H9 (cell line): ENCODE measurements around the gene SP140L. TPM values are rescaled to one million over a fixed set of nuclear protein-coding genes. Genes with fewer than 3 reads are reported as not detected.

Experiments
- DNase-seq: peaks from one replicate; pipeline ENCODE4 v3.0.0-alpha.2; 2017
- H2AFZ ChIP-seq: one replicate; pipeline ENCODE4 v1.6.1; 2013; ENCODE audit warnings: mild to moderate bottlenecking, low read length, control low read depth, moderate library complexity
- H2AK5ac ChIP-seq: 2 replicates; pipeline ENCODE4 v1.6.1; 2013; ENCODE audit warnings: low read length, control low read depth, mixed read lengths; ENCODE audit not compliant: insufficient read length
- H2BK120ac ChIP-seq: one replicate; pipeline ENCODE4 v1.6.1; 2013; ENCODE audit warnings: low read depth, mild to moderate bottlenecking, low read length, control low read depth, inconsistent platforms; ENCODE audit not compliant: poor library complexity, severe bottlenecking
- H2BK12ac ChIP-seq: 2 replicates; pipeline ENCODE4 v1.6.1; 2013; ENCODE audit warnings: low read length, control low read depth, mixed read lengths, low read depth; ENCODE audit not compliant: insufficient read length
- H2BK15ac ChIP-seq: 2 replicates; pipeline ENCODE4 v1.6.1; 2013; ENCODE audit warnings: low read depth, low read length, control low read depth
- H2BK20ac ChIP-seq: one replicate; pipeline ENCODE4 v1.6.1; 2013; ENCODE audit warnings: low read depth, mild to moderate bottlenecking, low read length, control low read depth, inconsistent platforms; ENCODE audit not compliant: poor library complexity, severe bottlenecking
- H2BK5ac ChIP-seq: 2 replicates; pipeline ENCODE4 v1.6.1; 2013; ENCODE audit warnings: low read length, control low read depth, mixed read lengths; ENCODE audit not compliant: insufficient read length
- H3K14ac ChIP-seq: 2 replicates; pipeline ENCODE4 v1.6.1; 2013; ENCODE audit warnings: low read length, control low read depth; ENCODE audit not compliant: insufficient read depth
- H3K18ac ChIP-seq: 2 replicates; pipeline ENCODE4 v1.6.1; 2013; ENCODE audit warnings: low read depth, mild to moderate bottlenecking, mixed read lengths, low read length, control low read depth; ENCODE audit not compliant: insufficient read length
- H3K23ac ChIP-seq: 2 replicates; pipeline ENCODE4 v1.6.1; 2013; ENCODE audit warnings: low read length, control low read depth, mixed read lengths, low read depth; ENCODE audit not compliant: insufficient read length
- H3K23me2 ChIP-seq: 2 replicates; pipeline ENCODE4 v1.6.1; 2013; ENCODE audit warnings: low read depth, mild to moderate bottlenecking, mixed read lengths, low read length, control low read depth; ENCODE audit not compliant: insufficient read length, poor library complexity, severe bottlenecking
- H3K27ac ChIP-seq: 2 replicates; pipeline ENCODE4 v1.5.1; 2013; ENCODE audit warnings: low read length, control low read depth, mixed read lengths, low read depth; ENCODE audit not compliant: insufficient read length
- H3K27me3 ChIP-seq: 2 replicates; pipeline ENCODE4 v1.6.1; 2013; ENCODE audit warnings: low read length, control low read depth, inconsistent platforms; ENCODE audit not compliant: insufficient read depth
- H3K4ac ChIP-seq: 2 replicates; pipeline ENCODE4 v1.6.1; 2013; ENCODE audit warnings: low read depth, mild to moderate bottlenecking, control low read depth, inconsistent platforms, low read length, moderate library complexity
- H3K4me1 ChIP-seq: 2 replicates; pipeline ENCODE4 v1.6.1; 2013; ENCODE audit warnings: low read length, control low read depth, inconsistent platforms; ENCODE audit not compliant: insufficient read depth
- H3K4me2 ChIP-seq: 2 replicates; pipeline ENCODE4 v1.6.1; 2013; ENCODE audit warnings: low read length, control low read depth, mixed read lengths; ENCODE audit not compliant: insufficient read length, insufficient read depth
- H3K56ac ChIP-seq: 2 replicates; pipeline ENCODE4 v1.6.1; 2013; ENCODE audit warnings: low read depth, mild to moderate bottlenecking, mixed read lengths, low read length, control low read depth; ENCODE audit not compliant: insufficient read length
- H3K79me1 ChIP-seq: 2 replicates; pipeline ENCODE4 v1.6.1; 2013; ENCODE audit warnings: low read depth, mild to moderate bottlenecking, moderate library complexity, low read length, control low read depth, inconsistent platforms; ENCODE audit not compliant: insufficient read depth, poor library complexity, severe bottlenecking
- H3K79me2 ChIP-seq: 2 replicates; pipeline ENCODE4 v1.6.1; 2013; ENCODE audit warnings: low read length, control low read depth, inconsistent platforms; ENCODE audit not compliant: insufficient read depth
- H3K9ac ChIP-seq: 2 replicates; pipeline ENCODE4 v1.6.1; 2013; ENCODE audit warnings: low read length, control low read depth, mixed read lengths; ENCODE audit not compliant: insufficient read length; ENCODE audit errors: extremely low read depth
- H3K9me3 ChIP-seq: one replicate; pipeline ENCODE4 v1.6.1; 2013; ENCODE audit warnings: low read depth, low read length, inconsistent platforms; ENCODE audit not compliant: control insufficient read depth
- H3T11ph ChIP-seq: one replicate; pipeline ENCODE4 v1.6.1; 2013; ENCODE audit warnings: mild to moderate bottlenecking, low read length, control low read depth, inconsistent platforms
- H4K20me1 ChIP-seq: one replicate; pipeline ENCODE4 v1.6.1; 2013; ENCODE audit not compliant: control insufficient read depth, insufficient read length, insufficient read depth
- H4K5ac ChIP-seq: 2 replicates; pipeline ENCODE4 v1.6.1; 2013; ENCODE audit warnings: low read depth, mild to moderate bottlenecking, mixed read lengths, low read length, control low read depth; ENCODE audit not compliant: insufficient read length
- H4K8ac ChIP-seq: replicated peaks from 2 replicates; pipeline ENCODE4 v1.6.1; 2013; ENCODE audit warnings: low read length, control low read depth, mixed read lengths, low read depth; ENCODE audit not compliant: insufficient read length
- H4K91ac ChIP-seq: 2 replicates; pipeline ENCODE4 v1.6.1; 2013; ENCODE audit warnings: low read depth, mild to moderate bottlenecking, moderate library complexity, mixed read lengths, low read length, control low read depth; ENCODE audit not compliant: insufficient read length
- H3K27ac Mint-ChIP-seq, 3 experiments: 2 replicates in 2 of 3; 3 replicates in 1 of 3; pipeline ENCODE4 v1.8.0; 2020 to 2021; ENCODE audit warnings: mixed read lengths in 3 of 3, mild to moderate bottlenecking in 1 of 3, moderate library complexity in 1 of 3
- H3K27me3 Mint-ChIP-seq: 2 replicates; pipeline ENCODE4 v1.8.0; 2021; ENCODE audit warnings: low read depth, mild to moderate bottlenecking, moderate library complexity, mixed read lengths
- H3K36me3 Mint-ChIP-seq, 3 experiments: 2 replicates in 2 of 3; 3 replicates in 1 of 3; pipeline ENCODE4 v1.8.0; 2020 to 2021; ENCODE audit warnings: low read depth in 3 of 3, mixed read lengths in 3 of 3; ENCODE audit not compliant: insufficient read depth in 1 of 3
- H3K4me1 Mint-ChIP-seq, 2 experiments: 2 replicates each; pipeline ENCODE4 v1.8.0; 2020; ENCODE audit warnings: mixed read lengths in 2 of 2
- H3K4me3 Mint-ChIP-seq, 2 experiments: 2 replicates in 1 of 2; 3 replicates in 1 of 2; pipeline ENCODE4 v1.8.0; 2020 to 2021; ENCODE audit warnings: mild to moderate bottlenecking in 2 of 2, mixed read lengths in 2 of 2, moderate library complexity in 1 of 2
- H3K9me3 Mint-ChIP-seq, 2 experiments: 2 replicates in 1 of 2; 3 replicates in 1 of 2; pipeline ENCODE4 v1.8.0; 2020; ENCODE audit warnings: mild to moderate bottlenecking in 2 of 2, mixed read lengths in 2 of 2, moderate library complexity in 1 of 2
- CTCF ChIP-seq: fragments of 200-600 bp; sonication (generic); conservative IDR thresholded peaks from 3 replicates; pipeline ENCODE4 v1.8.0; 2021; ENCODE audit warnings: antibody characterized with exemption, mild to moderate bottlenecking
- WGBS: extraction: QIAGEN DNeasy Blood & Tissue Kit; methylation state at CpG from one replicate; pipeline ENCODE4 v1.1.7; 2013; ENCODE audit warnings: missing lambda C conversion rate, low lambda C conversion rate, mixed read lengths; ENCODE audit not compliant: insufficient read length; ENCODE audit errors: extremely low coverage; 5-methylcytosine and 5-hydroxymethylcytosine counted together
- total RNA-seq: library from RNA; stranded (reverse); gene quantifications from 2 replicates; pipeline ENCODE4 v1.2.1, GENCODE V29; 2021

SP140L gene
- total RNA-seq, 1 experiment from 2014 or later = 1.3 TPM

DNA sequence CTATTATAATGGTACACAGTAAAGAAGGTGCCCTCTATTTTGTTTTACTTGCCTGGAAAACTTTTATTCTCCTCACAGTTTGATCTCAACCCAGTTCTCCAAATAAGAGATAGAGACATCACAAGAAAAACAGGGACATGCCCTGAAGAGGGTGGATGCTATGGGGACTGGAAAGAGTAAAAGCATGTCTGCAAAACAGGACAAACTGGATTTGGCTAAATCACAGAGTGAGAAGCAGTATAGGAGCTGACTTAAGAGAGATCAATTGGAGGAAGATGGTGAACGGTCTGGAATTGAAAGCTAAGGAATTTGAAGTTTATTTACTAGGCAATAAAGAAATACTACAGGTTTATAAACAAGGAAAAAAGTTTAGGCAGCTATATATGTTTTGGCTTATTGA, 33.0 kb downstream of the SP140L start:
- no peak overlapping the region for H3K4me3 Mint-ChIP-seq
- H3T11ph ChIP-seq = no peak overlapping the region
- WGBS = no CpG with 5 or more reads among the region's 1 CpG

More for the DNA sequence above, 33.0 kb downstream of the SP140L start:
- Histone ChIP-seq H3K79me2 (no peaks in the 10 kb centered on the region), H4K20me1 (no peaks in the 10 kb centered on the region), H2BK20ac (no peak overlapping the region), H3K9ac (no peak overlapping the region), H3K27me3 (no peaks in the 10 kb centered on the region), H3K4me1 (no peaks in the 10 kb centered on the region), H2AK5ac (no peak overlapping the region), H4K91ac (no peak overlapping the region), H3K23ac (no peak overlapping the region), H3K23me2 (no peaks in the 10 kb centered on the region), H3K4me2 (no peak overlapping the region), H4K8ac (no peak overlapping the region), H2BK12ac (no peak overlapping the region), H2AFZ (no peak overlapping the region), H2BK120ac (no peak overlapping the region), H3K14ac (no peak overlapping the region), H3K18ac (no peak overlapping the region), H2BK5ac (no peak overlapping the region), H3K79me1 (no peaks in the 10 kb centered on the region), H4K5ac (no peak overlapping the region), H3K4ac (no peak overlapping the region), H3K27ac (no peak overlapping the region), H3K56ac (no peak overlapping the region), H2BK15ac (no peak overlapping the region), H3K9me3 (no peaks in the 10 kb centered on the region)
- no peak overlapping the region for H3K27ac Mint-ChIP-seq
- no peaks in the 10 kb centered on the region; a peak in 1 of 4 replicates for H3K4me1 Mint-ChIP-seq
- H3K9me3 Mint-ChIP-seq = peaks cover 10% of the 10 kb centered on the region in 2 experiments
- DNase-seq = no peak
- TF ChIP-seq CTCF = no peak
- H3K36me3 Mint-ChIP-seq = peaks cover 0 to 10% (median 2%) of the 10 kb centered on the region in 3 experiments; a peak in 4 of 7 replicates
- H3K27me3 Mint-ChIP-seq = no peaks in the 10 kb centered on the region
